Stimulated activated CD4-positive, alpha-beta T cell treated with anti-CD3 and anti-CD28 coated beads, Interleukin-1b, Interleukin-23, amount 100 ng/mL, for 1 hour (primary cell): Measurements from ENCODE around the gene EFCAB10.
"Not testable (repeated sequence)": the region's sequence is repeated elsewhere in the genome, so short reads cannot be mapped to it uniquely, and the experiment has no call there.

Experiments
- DNase-seq, 2 donors: peaks; one replicate each; pipeline ENCODE4 v3.0.0-alpha.2; 2020; ENCODE audit warnings: low read depth in 2 of 2

Gene EFCAB10

DNA sequence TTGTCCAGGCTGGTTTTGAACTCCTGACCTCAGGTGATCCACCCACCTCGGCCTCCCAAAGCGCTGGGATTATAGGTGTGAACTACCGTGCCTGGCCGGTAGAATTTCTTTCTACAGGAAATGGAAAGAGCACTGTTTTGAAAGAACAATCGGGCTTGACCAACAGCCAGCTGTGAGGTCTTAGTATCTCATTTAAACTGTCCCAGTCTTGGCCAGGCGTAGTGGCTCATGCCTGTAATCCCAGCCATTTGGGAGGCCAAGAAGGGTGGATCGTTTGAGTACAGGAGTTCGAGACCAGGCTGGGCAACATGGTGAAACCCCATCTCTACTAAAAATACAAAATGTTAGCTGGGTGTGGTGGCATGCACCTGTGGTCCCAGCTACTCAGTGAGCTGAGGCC lies 17.8 kb upstream of the EFCAB10 start:
- not testable (repeated sequence) for DNase-seq

DNA sequence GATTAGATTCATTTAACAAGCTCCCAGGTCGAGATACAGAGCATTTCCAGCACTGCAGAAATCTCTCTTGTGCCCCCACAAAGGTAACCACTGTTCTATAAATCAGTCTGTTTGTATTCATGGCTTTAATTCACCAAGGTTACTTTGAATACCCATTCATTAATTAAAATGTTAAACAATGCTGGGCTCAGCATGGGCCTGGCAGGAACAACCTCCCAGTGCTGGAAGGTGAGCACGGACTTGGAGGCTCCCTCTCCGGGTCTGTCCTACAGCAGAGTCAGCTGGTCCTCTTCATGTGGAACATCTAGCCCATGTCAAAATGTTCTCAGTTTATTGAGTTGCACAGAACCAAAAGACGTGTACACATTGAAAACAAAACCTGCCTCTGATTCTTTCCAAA lies 15.6 kb upstream of the EFCAB10 start:
- no peak for DNase-seq

DNA sequence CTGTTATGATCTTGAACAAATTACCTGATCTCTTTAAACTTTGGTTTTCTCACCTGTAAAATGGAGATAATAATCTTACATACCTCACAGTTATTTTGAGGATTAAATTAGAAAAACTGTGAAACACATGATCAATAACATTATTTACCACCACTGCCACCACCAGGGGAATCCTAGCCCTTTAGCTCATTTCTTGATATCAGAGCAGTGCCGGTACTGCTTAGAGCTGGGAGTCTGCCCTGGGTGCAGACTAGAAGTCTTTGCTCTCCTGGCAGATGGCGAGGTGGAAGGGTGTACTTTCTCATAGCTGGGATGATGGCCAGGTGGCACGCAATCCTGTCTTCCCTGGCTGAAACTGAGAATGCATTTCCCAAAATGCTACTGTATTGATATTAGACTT lies 12.7 kb upstream of the EFCAB10 start:
- DNase-seq = no peak

- no peak for DNase-seq
Measured at GRCh38 chr7:105591522-105591921, 10.2 kb upstream of the EFCAB10 start.

- DNase-seq = no peak
Measured at GRCh38 chr7:105590793-105591192, 9.5 kb upstream of the EFCAB10 start.

- DNase-seq = no peak
Measured at GRCh38 chr7:105589356-105590077, 8.2 kb upstream of the EFCAB10 start.

DNA sequence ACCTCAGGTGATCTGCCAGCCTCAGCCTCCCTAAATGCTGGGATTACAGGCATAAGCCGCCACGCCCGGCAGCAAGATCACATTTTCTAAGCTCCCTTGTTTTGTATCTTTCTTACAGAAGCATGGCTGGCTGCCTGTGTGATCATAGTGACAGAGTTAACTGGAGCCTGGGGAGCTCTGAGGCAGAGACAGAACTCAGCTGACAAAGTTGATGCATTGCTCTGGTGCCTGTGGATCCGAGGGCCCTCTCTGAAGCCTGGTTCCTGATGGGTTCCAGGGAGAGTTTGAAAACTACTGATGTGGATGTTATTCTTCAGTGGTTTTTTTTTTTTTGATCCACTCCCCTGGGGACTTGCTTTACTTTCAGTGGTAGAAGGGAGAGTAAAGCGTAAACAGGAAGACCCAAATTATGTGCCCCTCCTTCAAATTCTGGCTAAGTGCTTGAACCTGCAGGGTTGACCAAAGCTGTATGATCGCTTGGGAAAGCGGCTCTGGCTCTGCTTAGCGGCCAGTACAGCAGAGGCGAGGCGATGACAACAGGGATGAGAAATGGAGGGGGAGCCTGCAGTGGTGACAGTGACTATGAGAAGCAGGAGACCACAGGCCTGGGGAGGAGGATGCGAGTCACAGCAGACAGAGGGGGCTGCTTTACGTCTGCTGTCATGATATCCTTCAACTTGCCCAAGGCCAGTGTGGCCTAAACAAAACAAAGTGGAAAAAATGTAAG lies 6.8 kb upstream of the EFCAB10 start:
- DNase-seq = no peak

- no peak for DNase-seq
Measured at GRCh38 chr7:105585850-105586500, 4.7 kb upstream of the EFCAB10 start.

- no peak for DNase-seq
Measured at GRCh38 chr7:105584165-105584564, 2.9 kb upstream of the EFCAB10 start.

GRCh38 chr7:105583061-105583460 lies 1.8 kb upstream of the EFCAB10 start:
- DNase-seq = no peak

- DNase-seq = no peak
Measured at GRCh38 chr7:105580022-105580740, 1.1 kb downstream of the EFCAB10 start.

DNA sequence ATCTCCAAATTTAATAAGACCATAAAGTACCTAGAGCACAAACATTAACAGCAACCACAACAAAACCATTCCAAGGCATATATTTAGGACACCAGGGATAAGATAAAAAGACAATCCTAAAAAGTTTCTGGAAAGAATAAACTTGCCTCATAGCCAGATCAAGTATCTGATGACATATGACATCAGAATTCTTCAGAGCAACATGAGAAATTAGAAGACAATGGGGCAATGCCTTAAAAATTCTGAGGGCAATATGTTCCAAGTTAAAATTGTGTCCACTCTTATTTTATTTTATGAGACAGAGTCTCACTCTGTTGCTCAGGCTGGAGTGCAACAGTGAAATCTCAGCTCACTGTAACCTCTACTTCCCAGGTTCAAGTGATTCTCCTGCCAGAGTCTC lies 2.8 kb downstream of the EFCAB10 start:
- DNase-seq = no peak

GRCh38 chr7:105577251-105577650 lies 4.0 kb downstream of the EFCAB10 start:
- no peak for DNase-seq

GRCh38 chr7:105571891-105572290 lies 9.4 kb downstream of the EFCAB10 start:
- no peak for DNase-seq

DNA sequence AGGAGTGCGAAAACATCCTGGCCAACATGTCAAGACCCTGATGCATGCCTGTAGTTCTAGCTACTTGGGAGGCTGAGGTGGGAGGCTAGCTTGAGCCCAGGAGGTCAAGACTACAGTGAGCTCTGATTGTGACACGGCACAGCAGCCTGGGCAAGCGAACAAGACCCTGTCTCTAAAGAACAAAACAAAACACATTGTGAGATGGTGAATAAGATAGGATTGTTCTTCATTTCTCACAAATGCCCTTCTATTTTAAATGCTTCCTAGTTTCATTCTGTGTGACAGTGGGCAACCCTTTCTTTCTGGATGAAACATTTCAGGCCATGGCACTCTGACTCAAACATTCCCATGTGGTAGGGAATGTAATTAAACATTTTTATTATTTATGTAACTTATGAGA lies 13.5 kb downstream of the EFCAB10 start:
- no peak for DNase-seq

- no peak for DNase-seq
Measured at GRCh38 chr7:105567024-105567423, 14.3 kb downstream of the EFCAB10 start.

DNA sequence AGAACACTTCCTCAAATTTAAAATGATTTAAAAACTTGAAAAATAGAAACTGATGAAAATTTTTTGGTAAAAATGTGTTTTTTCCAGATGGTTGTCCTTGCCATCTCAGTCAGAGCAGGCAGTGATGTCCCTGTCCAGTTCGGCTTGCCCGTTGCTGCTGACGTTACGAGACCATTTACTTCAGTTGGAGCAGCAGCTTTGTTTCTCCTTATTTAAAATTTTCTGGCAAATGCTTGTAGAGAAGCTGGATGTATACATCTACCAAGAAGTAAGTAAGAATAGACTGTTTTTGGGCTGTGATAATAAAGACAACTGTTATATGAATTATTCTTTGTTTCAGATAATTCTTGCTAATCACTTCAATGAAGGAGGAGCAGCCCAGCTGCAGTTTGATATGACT lies 16.1 kb downstream of the EFCAB10 start:
- no peak for DNase-seq

GRCh38 chr7:105559926-105560325 lies 21.4 kb downstream of the EFCAB10 start:
- no peak for DNase-seq

GRCh38 chr7:105538339-105538738 lies 43.0 kb downstream of the EFCAB10 start:
- no peak for DNase-seq

DNA sequence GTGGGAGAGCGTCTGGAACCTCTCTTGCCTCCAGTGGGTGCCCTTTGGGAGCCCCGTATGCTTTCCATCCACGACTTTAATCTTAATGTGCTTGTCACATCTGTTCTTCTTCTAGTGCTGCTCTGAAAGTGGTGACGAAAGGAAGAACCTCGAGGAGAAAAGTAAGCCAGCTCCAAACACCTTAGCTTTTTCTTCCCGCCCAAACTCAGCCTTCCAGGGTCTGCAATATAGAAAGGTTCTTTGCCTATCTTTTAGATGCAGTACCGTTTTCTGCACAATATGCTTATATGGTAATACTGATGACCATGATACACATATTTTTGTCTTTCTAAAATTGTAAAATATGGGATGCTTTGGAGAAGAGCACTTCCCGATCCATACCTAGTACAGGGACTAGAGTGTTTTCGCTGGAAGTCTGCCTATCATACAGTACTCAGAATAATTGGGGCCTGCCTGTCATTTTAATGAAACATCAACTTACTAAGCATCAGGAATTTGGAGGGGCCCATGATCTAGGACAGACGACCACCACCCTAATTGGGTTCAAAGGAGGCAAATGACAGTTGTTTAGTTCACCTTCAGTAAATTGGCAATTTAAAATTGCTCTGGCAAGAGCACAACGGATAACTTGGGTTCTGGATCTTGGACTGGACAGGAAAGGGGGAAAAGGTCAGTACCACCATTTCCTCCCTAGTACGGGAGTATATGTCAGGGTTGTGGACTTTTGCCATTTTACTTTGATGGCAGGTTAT lies 48.4 kb downstream of the EFCAB10 start:
- no peak for DNase-seq
